Inflammatory macrophage treated with lipopolysaccharide for 4 hours (primary cell): Measurements from ENCODE around the gene GPR141.

Experiments
- DNase-seq: peaks from one replicate; pipeline ENCODE4 v3.0.0-alpha.2; 2020

GPR141 gene

DNA sequence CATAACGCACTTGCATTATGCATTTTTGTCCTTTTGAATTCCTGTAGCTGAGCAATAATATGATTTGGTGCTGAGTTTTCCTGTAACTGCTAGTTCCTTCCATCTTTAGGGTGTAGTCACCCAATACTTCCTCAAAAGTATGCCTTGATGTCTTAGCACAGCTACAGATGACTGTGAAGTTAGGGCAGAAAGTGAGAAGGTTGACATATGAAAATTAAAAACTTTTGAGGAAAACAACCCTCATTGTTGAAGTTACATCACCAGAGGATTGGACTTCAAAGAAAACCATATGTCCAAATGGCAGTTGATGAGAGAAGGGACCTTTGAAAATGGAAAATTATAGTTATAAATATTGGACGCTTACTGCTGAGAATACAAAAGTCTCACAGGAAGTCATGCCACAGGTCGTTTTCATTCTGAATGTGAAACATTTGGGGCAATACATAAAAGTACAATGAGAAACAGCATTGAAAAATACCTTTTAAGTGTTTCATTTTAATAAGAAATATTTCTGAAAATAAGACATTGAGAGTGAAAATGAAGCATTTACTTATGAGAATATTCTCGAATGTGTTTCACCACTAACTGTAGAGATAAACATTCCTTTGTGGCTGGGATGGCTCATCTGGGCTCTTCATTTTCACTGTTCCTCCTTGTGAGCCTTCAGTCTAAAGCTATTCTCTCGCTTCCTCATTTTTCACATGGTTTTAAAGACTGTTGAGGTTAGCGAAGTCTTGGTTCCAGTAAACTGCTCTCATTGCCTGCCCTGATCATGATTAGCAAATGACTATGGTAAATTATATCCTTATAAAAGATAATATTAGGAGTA lies 103.4 kb downstream of the GPR141 start:
- DNase-seq: peak; percentile 85
